Erythroblast (primary cell): ENCODE data around the gene CACNA1A.

Source experiments
- GATA1 ChIP-seq: IDR thresholded peaks from 2 replicates; pipeline ENCODE4 v1.6.1; 2011; ENCODE audit warnings: low read depth, mild to moderate bottlenecking, control low read depth, low read length, moderate library complexity
- POLR2A ChIP-seq: IDR thresholded peaks from 2 replicates; pipeline ENCODE4 v1.6.1; 2011; ENCODE audit warnings: mild to moderate bottlenecking, low read length

- TF ChIP-seq POLR2A (no peak), GATA1 (no peak)
Observed at GRCh38 chr19:13169769-13170168, 336.5 kb downstream of the CACNA1A start.
